Measurements from ENCODE around the gene TMEM63B.

GRCh38 chr6:44105146-44105545 lies 22.2 kb upstream of the TMEM63B start:
- no peak for TF ChIP-seq EP300 (IDR thresholded peaks at IDR 0.05)
- no peak for TF ChIP-seq CTCF (IDR thresholded peaks at IDR 0.05)
- no peak for TF ChIP-seq POLR2AphosphoS5 (IDR thresholded peaks at IDR 0.05)
